Parathyroid adenoma (tissue), 2 donors: ENCODE measurements around the gene MID1.

Experiments
- H2AFZ ChIP-seq: fragments of 300-600 bp; sonication (generic); one replicate; pipeline ENCODE4 v1.7.0; 2017; ENCODE audit warnings: antibody characterized with exemption, mild to moderate bottlenecking
- H3K27ac ChIP-seq: fragments of 300-600 bp; sonication (generic); one replicate; pipeline ENCODE4 v1.7.0; 2017
- H3K27me3 ChIP-seq: fragments of 300-600 bp; sonication (generic); one replicate; pipeline ENCODE4 v1.7.0; 2017; ENCODE audit warnings: low read length; ENCODE audit not compliant: control insufficient read depth, insufficient read depth
- H3K36me3 ChIP-seq: fragments of 300-600 bp; sonication (generic); one replicate; pipeline ENCODE4 v1.7.0; 2017; ENCODE audit warnings: low read length; ENCODE audit not compliant: control insufficient read depth, insufficient read depth
- H3K4me1 ChIP-seq: fragments of 300-600 bp; sonication (generic); one replicate; pipeline ENCODE4 v1.7.0; 2017; ENCODE audit warnings: control low read depth
- H3K4me2 ChIP-seq: fragments of 300-600 bp; sonication (generic); one replicate; pipeline ENCODE4 v1.7.0; 2017; ENCODE audit warnings: low read length
- H3K4me3 ChIP-seq: fragments of 300-600 bp; sonication (generic); one replicate; pipeline ENCODE4 v1.7.0; 2017; ENCODE audit warnings: low read depth, low read length
- H3K79me2 ChIP-seq: fragments of 300-600 bp; sonication (generic); one replicate; pipeline ENCODE4 v1.7.0; 2017; ENCODE audit warnings: control low read depth
- H3K9ac ChIP-seq: fragments of 300-600 bp; sonication (generic); one replicate; pipeline ENCODE4 v1.7.0; 2017; ENCODE audit warnings: mild to moderate bottlenecking
- H3K9me3 ChIP-seq: fragments of 300-600 bp; sonication (generic); one replicate; pipeline ENCODE4 v1.7.0; 2017; ENCODE audit warnings: low read length; ENCODE audit not compliant: control insufficient read depth
- TF ChIP-seq, protein P1 (sequence below): fragments of 300-600 bp; sonication (generic); IDR thresholded peaks from one replicate; pipeline ENCODE4 v1.7.0; 2017; ENCODE audit warnings: antibody characterized with exemption, mild to moderate bottlenecking
- donor health status: primary hyperparathyroidism.

Gene MID1

DNA sequence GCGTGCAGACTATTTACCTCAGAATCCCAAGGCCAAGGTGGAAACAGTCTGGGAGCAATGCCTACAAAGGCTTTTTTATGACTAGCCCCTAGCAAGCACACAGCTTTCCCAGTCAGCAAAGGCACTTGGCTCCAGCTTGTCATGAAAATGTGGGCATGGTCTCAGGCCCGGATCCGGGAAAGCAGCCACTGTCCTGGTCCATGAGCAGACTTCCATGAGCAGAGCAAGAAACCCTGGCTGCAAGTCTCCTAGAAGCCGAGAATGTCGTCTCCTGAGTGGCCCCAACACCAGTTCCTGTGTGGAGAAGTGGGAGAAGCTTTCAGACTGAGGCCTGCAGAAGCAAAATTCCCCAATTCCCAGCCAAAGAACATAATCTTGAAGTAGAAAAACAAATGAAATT, 190.5 kb downstream of the MID1 start:
- no peaks in the 10 kb centered on the region for H3K27me3 ChIP-seq
- no peaks in the 10 kb centered on the region for H3K9me3 ChIP-seq
- no peaks in the 10 kb centered on the region for H3K79me2 ChIP-seq
- H2AFZ ChIP-seq: no peak overlapping the region
- no peak overlapping the region for H3K4me3 ChIP-seq
- H3K27ac ChIP-seq: no peak overlapping the region
- no peak overlapping the region for H3K9ac ChIP-seq
- TF ChIP-seq, protein P1, sequence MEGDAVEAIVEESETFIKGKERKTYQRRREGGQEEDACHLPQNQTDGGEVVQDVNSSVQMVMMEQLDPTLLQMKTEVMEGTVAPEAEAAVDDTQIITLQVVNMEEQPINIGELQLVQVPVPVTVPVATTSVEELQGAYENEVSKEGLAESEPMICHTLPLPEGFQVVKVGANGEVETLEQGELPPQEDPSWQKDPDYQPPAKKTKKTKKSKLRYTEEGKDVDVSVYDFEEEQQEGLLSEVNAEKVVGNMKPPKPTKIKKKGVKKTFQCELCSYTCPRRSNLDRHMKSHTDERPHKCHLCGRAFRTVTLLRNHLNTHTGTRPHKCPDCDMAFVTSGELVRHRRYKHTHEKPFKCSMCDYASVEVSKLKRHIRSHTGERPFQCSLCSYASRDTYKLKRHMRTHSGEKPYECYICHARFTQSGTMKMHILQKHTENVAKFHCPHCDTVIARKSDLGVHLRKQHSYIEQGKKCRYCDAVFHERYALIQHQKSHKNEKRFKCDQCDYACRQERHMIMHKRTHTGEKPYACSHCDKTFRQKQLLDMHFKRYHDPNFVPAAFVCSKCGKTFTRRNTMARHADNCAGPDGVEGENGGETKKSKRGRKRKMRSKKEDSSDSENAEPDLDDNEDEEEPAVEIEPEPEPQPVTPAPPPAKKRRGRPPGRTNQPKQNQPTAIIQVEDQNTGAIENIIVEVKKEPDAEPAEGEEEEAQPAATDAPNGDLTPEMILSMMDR: no peak
- no peaks in the 10 kb centered on the region for H3K36me3 ChIP-seq
- H3K4me1 ChIP-seq: no peaks in the 10 kb centered on the region
- H3K4me2 ChIP-seq: no peak overlapping the region

GRCh38 chrX:10427249-10427648, 193.1 kb downstream of the MID1 start:
- no peak overlapping the region for H3K4me3 ChIP-seq
- no peak overlapping the region for H3K9ac ChIP-seq
- no peak overlapping the region for H3K4me2 ChIP-seq
- H3K27ac ChIP-seq: no peak overlapping the region
- H3K9me3 ChIP-seq: no peaks in the 10 kb centered on the region
- H3K36me3 ChIP-seq: no peaks in the 10 kb centered on the region
- no peak overlapping the region for H2AFZ ChIP-seq
- TF ChIP-seq, protein P1: no peak
- no peaks in the 10 kb centered on the region for H3K4me1 ChIP-seq
- H3K27me3 ChIP-seq: no peaks in the 10 kb centered on the region
- no peaks in the 10 kb centered on the region for H3K79me2 ChIP-seq

- Histone ChIP-seq H2AFZ (no peak overlapping the region), H3K4me3 (no peak overlapping the region), H3K4me1 (no peaks in the 10 kb centered on the region), H3K27ac (no peak overlapping the region), H3K9ac (no peak overlapping the region), H3K79me2 (no peaks in the 10 kb centered on the region), H3K36me3 (no peaks in the 10 kb centered on the region), H3K9me3 (no peaks in the 10 kb centered on the region), H3K4me2 (no peak overlapping the region), H3K27me3 (no peaks in the 10 kb centered on the region)
- TF ChIP-seq, protein P1: no peak
Observed at GRCh38 chrX:10423716-10424115, 196.7 kb downstream of the MID1 start.

DNA sequence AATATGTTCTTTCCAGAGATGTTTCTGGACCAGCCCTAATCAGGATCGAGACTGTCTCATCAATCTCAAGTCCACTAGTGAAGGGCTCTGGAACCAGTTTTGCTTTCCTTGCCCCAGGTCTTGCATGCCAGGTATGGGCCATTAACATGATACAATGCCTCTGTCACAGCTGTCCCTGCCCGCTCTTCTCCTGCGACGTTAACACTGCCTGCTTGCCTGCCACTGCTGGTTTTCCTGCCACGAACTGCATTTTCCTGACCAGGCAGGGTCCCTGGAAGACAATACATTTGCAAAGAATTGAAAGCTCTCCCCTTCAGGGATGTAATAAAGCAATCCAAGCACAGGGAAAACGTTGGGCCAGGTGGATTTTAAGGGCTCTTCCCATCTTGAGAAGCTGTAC, 200.3 kb downstream of the MID1 start:
- TF ChIP-seq, protein P1: no peak
- no peak overlapping the region for H3K4me3 ChIP-seq
- no peaks in the 10 kb centered on the region for H3K4me1 ChIP-seq
- H3K9ac ChIP-seq: no peak overlapping the region
- H3K27ac ChIP-seq: no peak overlapping the region
- H3K9me3 ChIP-seq: no peaks in the 10 kb centered on the region
- H2AFZ ChIP-seq: no peak overlapping the region
- no peak overlapping the region for H3K4me2 ChIP-seq
- H3K27me3 ChIP-seq: no peaks in the 10 kb centered on the region
- no peaks in the 10 kb centered on the region for H3K36me3 ChIP-seq
- no peaks in the 10 kb centered on the region for H3K79me2 ChIP-seq

DNA sequence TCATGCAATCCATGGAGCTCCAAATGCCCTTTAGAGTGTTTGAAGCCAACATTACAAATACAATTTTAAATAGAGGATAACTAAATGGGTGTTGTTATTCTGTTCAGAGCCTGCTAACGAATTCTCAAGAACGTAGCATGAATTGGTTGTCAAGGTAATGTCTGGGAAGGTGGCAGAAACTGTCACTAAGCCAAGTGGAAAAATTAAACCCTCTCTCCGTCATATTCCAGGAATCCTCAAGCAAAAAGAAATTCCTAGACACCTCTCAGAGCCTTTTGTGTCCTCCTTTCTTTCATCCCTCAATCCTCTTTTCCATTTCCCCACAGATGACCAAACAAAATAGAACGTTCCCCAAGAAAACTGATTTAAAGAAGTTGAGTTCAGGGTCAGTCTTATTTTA, 204.0 kb downstream of the MID1 start:
- Histone ChIP-seq H3K9ac (no peak overlapping the region), H2AFZ (no peak overlapping the region), H3K4me1 (no peaks in the 10 kb centered on the region), H3K9me3 (no peaks in the 10 kb centered on the region), H3K36me3 (no peaks in the 10 kb centered on the region), H3K27ac (no peak overlapping the region), H3K4me3 (no peak overlapping the region), H3K27me3 (no peaks in the 10 kb centered on the region), H3K4me2 (no peak overlapping the region), H3K79me2 (no peaks in the 10 kb centered on the region)
- TF ChIP-seq, protein P1: no peak
